LNCaP clone FGC (cell line): ENCODE data around the gene ARMH1.

ENCODE experiments used
- DNase-seq: peaks from one replicate; pipeline ENCODE4 v3.0.0-alpha.2; 2011; ENCODE audit warnings: low read depth
- H3K4me3 ChIP-seq: 2 replicates; pipeline ENCODE4 v1.5.1; 2011; ENCODE audit warnings: mild to moderate bottlenecking, low read depth, low read length, control low read depth
- TF ChIP-seq, protein P1 (sequence below): IDR thresholded peaks from 2 replicates; pipeline ENCODE4 v1.5.1; 2012; ENCODE audit warnings: mild to moderate bottlenecking; ENCODE audit not compliant: control insufficient read depth, insufficient read depth; ENCODE audit errors: extremely low read depth

ARMH1 gene

DNA sequence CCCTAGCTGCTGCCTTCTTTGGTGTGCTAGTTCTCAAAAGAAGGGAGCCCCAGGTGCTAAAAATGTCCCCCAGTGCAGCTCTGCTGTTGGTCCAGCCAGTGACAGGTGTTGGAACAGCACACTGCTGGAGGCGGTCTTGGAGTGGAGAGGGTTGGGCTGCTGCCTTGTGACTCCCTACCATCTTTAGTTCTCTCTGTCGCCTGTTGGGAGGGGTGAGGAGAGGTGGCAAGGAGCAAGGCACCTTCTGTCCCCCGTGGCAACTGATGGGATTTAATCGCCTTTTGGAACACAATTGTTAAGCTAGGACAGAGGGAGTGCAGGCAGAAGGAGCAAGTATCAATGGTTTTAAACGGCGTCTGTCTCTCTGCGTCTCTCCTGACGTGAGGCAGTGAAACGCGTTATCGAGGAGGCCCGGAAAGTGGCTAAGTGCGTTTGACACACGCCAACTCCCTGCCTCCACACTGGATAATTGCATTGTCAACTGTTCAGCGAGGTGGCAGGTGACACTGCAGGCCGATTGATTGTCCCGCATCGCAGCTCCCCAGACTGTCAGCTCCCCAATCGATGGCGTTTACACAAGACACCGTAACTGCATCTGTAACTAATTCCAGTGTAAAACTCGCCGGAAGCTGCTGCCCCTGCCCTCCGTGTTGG, 34.2 kb upstream of the ARMH1 start:
- no peak for DNase-seq
- TF ChIP-seq, protein P1, sequence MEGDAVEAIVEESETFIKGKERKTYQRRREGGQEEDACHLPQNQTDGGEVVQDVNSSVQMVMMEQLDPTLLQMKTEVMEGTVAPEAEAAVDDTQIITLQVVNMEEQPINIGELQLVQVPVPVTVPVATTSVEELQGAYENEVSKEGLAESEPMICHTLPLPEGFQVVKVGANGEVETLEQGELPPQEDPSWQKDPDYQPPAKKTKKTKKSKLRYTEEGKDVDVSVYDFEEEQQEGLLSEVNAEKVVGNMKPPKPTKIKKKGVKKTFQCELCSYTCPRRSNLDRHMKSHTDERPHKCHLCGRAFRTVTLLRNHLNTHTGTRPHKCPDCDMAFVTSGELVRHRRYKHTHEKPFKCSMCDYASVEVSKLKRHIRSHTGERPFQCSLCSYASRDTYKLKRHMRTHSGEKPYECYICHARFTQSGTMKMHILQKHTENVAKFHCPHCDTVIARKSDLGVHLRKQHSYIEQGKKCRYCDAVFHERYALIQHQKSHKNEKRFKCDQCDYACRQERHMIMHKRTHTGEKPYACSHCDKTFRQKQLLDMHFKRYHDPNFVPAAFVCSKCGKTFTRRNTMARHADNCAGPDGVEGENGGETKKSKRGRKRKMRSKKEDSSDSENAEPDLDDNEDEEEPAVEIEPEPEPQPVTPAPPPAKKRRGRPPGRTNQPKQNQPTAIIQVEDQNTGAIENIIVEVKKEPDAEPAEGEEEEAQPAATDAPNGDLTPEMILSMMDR = no peak

DNA sequence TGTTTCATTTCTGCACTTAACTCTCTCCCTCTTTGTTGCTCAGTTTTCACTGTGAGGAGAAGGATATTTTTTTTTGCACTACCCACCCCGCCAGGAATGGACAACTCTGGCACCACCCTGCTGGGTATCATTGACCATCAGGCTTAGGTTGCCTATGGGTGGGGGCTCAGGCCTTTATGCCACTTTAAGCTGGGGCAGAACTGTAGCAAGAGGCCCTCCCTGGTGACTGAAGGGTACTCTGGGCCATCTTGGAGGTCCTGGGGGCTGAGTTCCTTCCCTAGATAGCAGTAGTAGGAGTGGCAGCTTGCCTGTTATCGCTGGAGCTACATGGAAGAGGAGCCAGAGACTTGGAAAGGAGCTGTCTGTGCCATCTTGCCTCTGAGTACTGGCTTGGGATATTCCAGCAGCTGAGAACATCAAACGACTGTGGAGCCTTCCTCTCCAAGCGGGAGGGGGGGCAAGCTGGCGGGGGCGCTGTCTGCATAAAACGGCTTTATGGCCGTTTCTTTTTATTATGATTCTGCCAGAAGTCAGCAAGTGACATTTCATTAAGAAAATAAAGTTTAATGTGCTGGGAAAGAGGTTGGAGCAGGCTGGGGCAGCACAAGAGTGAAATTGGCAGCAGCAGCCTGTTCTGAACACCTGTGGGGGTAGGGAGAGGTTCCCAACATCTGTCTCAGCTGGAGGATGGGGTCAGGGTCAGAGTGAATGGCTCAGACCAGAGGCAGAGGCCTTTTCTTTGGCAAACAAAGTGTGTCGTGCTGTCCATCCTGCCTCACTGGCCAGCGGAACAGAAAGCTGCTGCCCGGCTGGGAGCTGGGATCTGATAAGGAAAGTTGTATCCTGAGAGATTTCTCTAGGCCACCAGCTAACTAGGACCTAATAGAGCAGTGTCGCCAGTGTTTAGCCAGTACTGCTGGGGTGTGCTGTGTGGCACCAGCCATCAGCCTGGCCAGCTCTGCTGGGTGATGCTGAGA, 33.1 kb upstream of the ARMH1 start:
- no peak overlapping the region for H3K4me3 ChIP-seq
- TF ChIP-seq, protein P1 = no peak
- no peak for DNase-seq

More for the DNA sequence above, 34.2 kb upstream of the ARMH1 start:
- H3K4me3 ChIP-seq = no peak overlapping the region

DNA sequence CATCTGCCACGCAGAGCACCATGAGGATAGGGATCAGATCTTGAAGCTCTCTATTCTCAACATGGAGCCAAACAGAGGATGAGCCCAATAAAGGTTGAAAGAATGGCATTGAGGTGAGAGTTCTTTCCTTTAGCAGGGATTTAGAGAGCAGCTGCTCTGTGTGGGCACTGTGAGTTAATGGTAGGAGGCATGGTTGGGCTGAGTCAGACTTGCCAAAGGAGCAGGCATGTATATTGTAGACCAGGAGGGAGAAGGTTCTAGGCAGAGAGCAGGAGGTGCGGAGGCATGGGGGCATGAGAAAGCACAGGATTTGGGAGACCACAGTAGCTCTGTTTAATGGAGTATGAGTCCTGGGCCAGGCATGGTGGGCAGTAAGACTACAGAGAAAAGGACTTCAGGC, 32.3 kb upstream of the ARMH1 start:
- DNase-seq = no peak
- TF ChIP-seq, protein P1 = no peak

DNA sequence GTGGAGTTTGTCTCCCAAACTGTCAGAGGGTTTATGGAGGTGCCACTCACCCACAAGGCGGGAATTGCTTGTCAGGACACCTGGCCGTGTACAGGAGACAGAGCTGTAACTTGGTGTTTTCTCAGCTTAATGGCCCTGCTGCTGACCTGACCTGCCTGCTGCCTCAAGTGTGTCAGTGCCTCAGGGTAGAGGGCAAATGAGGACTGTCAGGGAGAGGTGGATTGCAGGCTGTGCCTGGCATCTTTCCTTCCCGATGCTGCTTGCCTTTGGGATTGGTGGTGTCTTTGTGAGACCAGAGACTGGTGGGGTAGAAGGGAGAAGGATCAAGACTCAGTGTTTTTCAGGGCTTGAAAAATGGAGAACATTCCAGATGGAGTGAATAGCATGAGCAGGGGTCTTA, 31.6 kb upstream of the ARMH1 start:
- no peak for DNase-seq
- TF ChIP-seq, protein P1 = no peak
- no peak overlapping the region for H3K4me3 ChIP-seq

More for the DNA sequence above, 32.3 kb upstream of the ARMH1 start:
- no peak overlapping the region for H3K4me3 ChIP-seq

DNA sequence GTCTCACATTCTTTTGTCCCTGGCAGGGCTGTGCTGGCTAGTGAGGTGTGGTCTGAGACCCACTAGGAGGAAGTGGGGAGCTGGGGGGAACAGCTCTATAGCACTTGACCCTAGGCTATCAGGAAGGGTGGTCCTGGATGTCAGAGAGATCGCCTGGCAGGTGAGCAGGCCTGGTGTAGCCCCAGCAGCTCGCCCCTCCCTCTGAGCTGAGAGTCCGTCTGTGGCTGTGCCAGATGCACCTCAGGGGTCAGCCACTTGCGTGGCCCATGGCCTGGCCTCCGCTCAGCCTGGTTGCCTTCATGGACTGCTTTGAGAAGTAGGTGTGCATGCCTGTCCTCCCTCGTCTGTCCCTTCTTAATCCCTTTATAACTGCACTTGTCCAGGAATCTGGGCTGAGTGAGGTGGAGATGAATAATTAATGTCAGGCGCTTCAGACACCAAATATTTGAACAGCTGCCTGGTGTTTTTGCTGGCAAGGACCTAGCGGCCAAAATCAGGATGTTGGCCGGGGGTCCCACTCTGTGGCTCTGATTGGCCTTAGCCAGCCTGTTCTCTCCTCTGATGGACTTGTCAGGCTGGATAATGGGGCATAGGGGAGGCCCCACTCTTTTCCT, 30.7 kb upstream of the ARMH1 start:
- TF ChIP-seq, protein P1 = no peak
- no peak for DNase-seq

DNA sequence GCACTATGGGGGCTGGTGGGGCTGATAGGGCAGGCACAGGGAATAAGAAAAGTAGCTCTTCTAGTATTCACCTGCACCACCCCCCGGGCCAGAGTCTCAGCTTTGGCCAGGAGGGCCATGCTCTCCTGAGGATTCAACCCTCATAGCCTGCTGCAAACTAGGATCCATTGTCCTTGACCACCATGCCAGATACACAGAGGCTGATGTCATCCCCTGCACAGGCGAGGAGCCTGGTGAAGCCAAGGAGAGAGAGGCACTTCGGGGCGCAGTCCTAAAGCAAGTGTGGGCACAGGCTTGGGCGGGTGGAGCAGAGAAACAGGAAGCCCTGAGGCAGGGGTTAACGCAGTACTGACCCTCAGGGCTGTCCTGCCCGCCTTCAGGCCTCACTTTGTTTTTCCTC, 29.7 kb upstream of the ARMH1 start:
- no peak overlapping the region for H3K4me3 ChIP-seq
- DNase-seq = no peak
- TF ChIP-seq, protein P1 = no peak

More for the DNA sequence above, 30.7 kb upstream of the ARMH1 start:
- no peak overlapping the region for H3K4me3 ChIP-seq
